HCT116 (cell line): Measurements from ENCODE around the gene ORMDL1. TPM values are rescaled to one million over a fixed set of nuclear protein-coding genes. Genes with fewer than 3 reads are reported as not detected.

Experiments
- ATAC-seq: fragments of 200-7000 bp; cut with Tn5 transposase; 2 replicates; pipeline ENCODE4 v1.9.1; 2020; ENCODE audit warnings: mild to moderate bottlenecking, moderate library complexity
- BruUV-seq: library from RNA; stranded (reverse); fragments of 400-500 nt; replicated peaks from 2 replicates; lab custom pipeline; 2021; lab: Mats Ljungman, UMichigan
- CTCF ChIA-PET: fragments of 300-600 bp; sonication (Branson Sonifier 250); formaldehyde crosslinking; loops from one replicate; lab custom pipeline; 2021; ENCODE audit warnings: antibody characterized with exemption; lab: Charles Lee
- POLR2A ChIA-PET: fragments of 300-600, 350-600 bp; sonication (Branson Sonifier 250); formaldehyde crosslinking; loops from one replicate; lab custom pipeline; 2021; ENCODE audit warnings: antibody characterized with exemption; lab: Charles Lee
- RAD21 ChIA-PET, 2 experiments: fragments of 300-600 bp; sonication (Branson Sonifier 250); formaldehyde crosslinking; loops; one replicate each; lab custom pipeline; 2023; ENCODE audit warnings: low total read pairs in 2 of 2; ENCODE audit not compliant: uncharacterized antibody in 2 of 2, unreplicated experiment in 2 of 2, low non-redundant PET in 1 of 2; lab: Charles Lee
- DNase-seq: peaks from one replicate; pipeline ENCODE4 v3.0.0-alpha.2; 2010; ENCODE audit warnings: low read depth, low spot score
- H2AFZ ChIP-seq: fragments of 200-600 bp; shearing (Covaris generic), sonication (generic); 2 replicates; pipeline ENCODE4 v1.6.1; 2017; ENCODE audit warnings: low read depth, mixed run types, mixed read lengths, antibody characterized with exemption, low read length; ENCODE audit not compliant: poor library complexity, severe bottlenecking
- H3K27ac ChIP-seq: 2 replicates; pipeline ENCODE4 v1.5.1; 2012; ENCODE audit warnings: low read depth, low read length
- H3K27me3 ChIP-seq: fragments of 200-600 bp; sonication (generic); 2 replicates; pipeline ENCODE4 v1.6.1; 2016; ENCODE audit warnings: mixed run types, low read length, mixed read lengths; ENCODE audit not compliant: insufficient read depth
- H3K36me3 ChIP-seq, 2 experiments: fragments of 200-500 bp in 1 of 2; fragments of 200-600 bp in 1 of 2; sonication (Bioruptor generic) in 1 of 2; sonication (generic) in 1 of 2; 2 replicates each; pipeline versions ENCODE4 v1.5.1 to v1.6.1; 2014 to 2016; ENCODE audit warnings: low read length in 2 of 2, inconsistent platforms in 1 of 2, mixed read lengths in 1 of 2, mixed run types in 1 of 2; ENCODE audit not compliant: insufficient read depth in 2 of 2, control insufficient read depth in 1 of 2
- H3K4me1 ChIP-seq, 2 experiments: fragments of 200-600 bp in 1 of 2; sonication (generic) in 1 of 2; 2 replicates each; pipeline versions ENCODE4 v1.5.1 to v1.6.1; 2012 to 2017; ENCODE audit warnings: low read length in 2 of 2, inconsistent platforms in 1 of 2, mild to moderate bottlenecking in 1 of 2, mixed read lengths in 1 of 2, mixed run types in 1 of 2, moderate library complexity in 1 of 2; ENCODE audit not compliant: insufficient read depth in 2 of 2, control insufficient read depth in 1 of 2
- H3K4me2 ChIP-seq: fragments of 200-600 bp; sonication (generic); 2 replicates; pipeline ENCODE4 v1.6.1; 2017; ENCODE audit warnings: mixed run types, low read length, mixed read lengths
- H3K4me3 ChIP-seq, 2 experiments: fragments of 200-600 bp in 1 of 2; sonication (generic) in 1 of 2; replicated peaks in 1 of 2; 2 replicates each; pipeline ENCODE4 v1.5.1; 2011 to 2016; ENCODE audit warnings: low read length in 2 of 2, control low read depth in 1 of 2, low read depth in 1 of 2, mild to moderate bottlenecking in 1 of 2, mixed read lengths in 1 of 2, mixed run types in 1 of 2
- H3K79me2 ChIP-seq: fragments of 200-600 bp; sonication (generic); 2 replicates; pipeline ENCODE4 v1.6.1; 2017; ENCODE audit warnings: mild to moderate bottlenecking, mixed run types, low read length, moderate library complexity, mixed read lengths; ENCODE audit not compliant: insufficient read depth
- H3K9ac ChIP-seq: fragments of 200-600 bp; sonication (generic); 2 replicates; pipeline ENCODE4 v1.6.1; 2016; ENCODE audit warnings: low read length, mixed read lengths
- H3K9me2 ChIP-seq: fragments of 200-600 bp; sonication (generic), shearing (Covaris generic); 2 replicates; pipeline ENCODE4 v1.6.1; 2017; ENCODE audit warnings: mixed run types, mild to moderate bottlenecking, moderate library complexity; ENCODE audit not compliant: insufficient read depth
- H3K9me3 ChIP-seq, 2 experiments: fragments of 200-500 bp in 1 of 2; fragments of 200-600 bp in 1 of 2; sonication (Bioruptor generic) in 1 of 2; sonication (generic) in 1 of 2; 2 replicates each; pipeline ENCODE4 v1.6.1; 2014 to 2017; ENCODE audit warnings: low read length in 2 of 2, mixed read lengths in 2 of 2, inconsistent platforms in 1 of 2, low read depth in 1 of 2, mild to moderate bottlenecking in 1 of 2, mixed run types in 1 of 2, moderate library complexity in 1 of 2; ENCODE audit not compliant: control insufficient read depth in 1 of 2, insufficient read depth in 1 of 2
- H4K20me1 ChIP-seq: fragments of 200-600 bp; sonication (generic), shearing (Covaris generic); 2 replicates; pipeline ENCODE4 v1.6.1; 2017; ENCODE audit warnings: mixed run types, mild to moderate bottlenecking, moderate library complexity; ENCODE audit not compliant: insufficient read depth
- ATF3 ChIP-seq: IDR thresholded peaks from 2 replicates; pipeline ENCODE4 v1.6.1; 2012
- CBX3 ChIP-seq: IDR thresholded peaks from 2 replicates; pipeline ENCODE4 v1.6.1; 2012; ENCODE audit warnings: low read depth
- CEBPB ChIP-seq: IDR thresholded peaks from 2 replicates; pipeline ENCODE4 v1.6.1; 2012; ENCODE audit warnings: low read depth
- EGR1 ChIP-seq: IDR thresholded peaks from 2 replicates; pipeline ENCODE4 v1.6.1; 2012; ENCODE audit warnings: low read depth
- EZH2 ChIP-seq: fragments of 200-600 bp; sonication (generic); IDR thresholded peaks from 2 replicates; pipeline ENCODE4 v1.6.1; 2017; ENCODE audit warnings: antibody characterized with exemption, mixed run types
- JUND ChIP-seq: IDR thresholded peaks from 2 replicates; pipeline ENCODE4 v1.6.1; 2012
- POLR2A ChIP-seq: IDR thresholded peaks from 2 replicates; pipeline ENCODE4 v1.7.0; 2011; ENCODE audit warnings: borderline replicate concordance; ENCODE audit not compliant: insufficient read depth, insufficient read length; ENCODE audit errors: extremely low read depth
- POLR2AphosphoS5 ChIP-seq: IDR thresholded peaks from 2 replicates; pipeline ENCODE4 v1.6.1; 2011; ENCODE audit warnings: mild to moderate bottlenecking, low read depth, low read length, moderate library complexity
- RAD21 ChIP-seq: IDR thresholded peaks from 2 replicates; pipeline ENCODE4 v1.6.1; 2012; ENCODE audit warnings: low read depth, mild to moderate bottlenecking
- REST ChIP-seq: IDR thresholded peaks from 2 replicates; pipeline ENCODE4 v1.6.1; 2012; ENCODE audit warnings: low read depth
- SP1 ChIP-seq: IDR thresholded peaks from 2 replicates; pipeline ENCODE4 v1.6.1; 2012; ENCODE audit warnings: low read depth
- SRF ChIP-seq: IDR thresholded peaks from 2 replicates; pipeline ENCODE4 v1.6.1; 2012; ENCODE audit warnings: low read depth
- TCF7L2 ChIP-seq: IDR thresholded peaks from 2 replicates; pipeline ENCODE4 v1.7.0; 2011; ENCODE audit warnings: borderline replicate concordance, inconsistent platforms; ENCODE audit not compliant: insufficient read depth, insufficient read length; ENCODE audit errors: extremely low read depth
- ZNF274 ChIP-seq: fragments of 200-500 bp; sonication (Bioruptor generic); IDR thresholded peaks from 2 replicates; pipeline ENCODE4 v1.6.1; 2014; ENCODE audit warnings: mild to moderate bottlenecking, low read depth, low read length, inconsistent platforms
- intact Hi-C: fragments of 100-400 bp; cut with micrococcal nuclease; formaldehyde crosslinking; loops from 2 replicates; pipeline ENCODE4 v1.10.0; 2022
- total RNA-seq: library from RNA; stranded (reverse); gene quantifications from one replicate; pipeline ENCODE4 v1.2.1, GENCODE V29; 2021; ENCODE audit not compliant: unreplicated experiment
- TF ChIP-seq, protein P1 (sequence below): IDR thresholded peaks from 2 replicates; pipeline ENCODE4 v1.6.1; 2012

The ORMDL1 gene
- total RNA-seq, 1 experiment from 2014 or later, result 32.7 TPM

- intact Hi-C loops, result no loop called here
- POLR2A ChIA-PET, result no interaction called here
- Histone ChIP-seq H3K4me3 (no peak overlapping the region), H3K4me2 (no peak overlapping the region), H3K27ac (no peak overlapping the region), H2AFZ (no peak overlapping the region), H3K79me2 (no peaks in the 10 kb centered on the region), H3K9me3 (no peaks in the 10 kb centered on the region), H3K4me1 (no peaks in the 10 kb centered on the region), H3K9ac (no peak overlapping the region), H3K27me3 (no peaks in the 10 kb centered on the region), H3K9me2 (no peaks in the 10 kb centered on the region), H4K20me1 (no peaks in the 10 kb centered on the region), H3K36me3 (no peaks in the 10 kb centered on the region; a peak in 1 of 4 replicates)
- BruUV-seq, result no TSS peak
- RAD21 ChIA-PET, result no interaction called here
- TF ChIP-seq, protein P1, sequence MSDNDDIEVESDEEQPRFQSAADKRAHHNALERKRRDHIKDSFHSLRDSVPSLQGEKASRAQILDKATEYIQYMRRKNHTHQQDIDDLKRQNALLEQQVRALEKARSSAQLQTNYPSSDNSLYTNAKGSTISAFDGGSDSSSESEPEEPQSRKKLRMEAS, result no peak
- TF ChIP-seq TCF7L2, result no peak
- TF ChIP-seq RAD21, result no peak
- TF ChIP-seq EGR1, result no peak
- no peak for TF ChIP-seq CEBPB
- DNase-seq (no peak), ATAC-seq (no peak)
- CTCF ChIA-PET, result no interaction called here
Observed at GRCh38 chr2:189818249-189819038, 34.3 kb upstream of the ORMDL1 start.

GRCh38 chr2:189803431-189803830 is 19.3 kb upstream of the ORMDL1 start:
- RAD21 ChIA-PET, result no interaction called here
- BruUV-seq, result no TSS peak
- H3K27ac ChIP-seq, result no peak overlapping the region
- intact Hi-C loops, result no loop called here
- H3K9me2 ChIP-seq, result no peaks in the 10 kb centered on the region
- peaks cover 6% of the 10 kb centered on the region; the same call in 1 of the 2 replicates for H4K20me1 ChIP-seq
- H3K27me3 ChIP-seq, result no peaks in the 10 kb centered on the region
- no peak overlapping the region for H3K4me2 ChIP-seq
- no peaks in the 10 kb centered on the region for H3K4me1 ChIP-seq
- peaks cover 45% of the 10 kb centered on the region for H3K79me2 ChIP-seq
- H2AFZ ChIP-seq, result no peak overlapping the region
- ATAC-seq, result no peak
- H3K4me3 ChIP-seq, result no peak overlapping the region
- peaks cover 16 to 17% of the 10 kb centered on the region in 2 experiments; a peak in 3 of 4 replicates for H3K36me3 ChIP-seq
- no peak for DNase-seq
- H3K9me3 ChIP-seq, result no peaks in the 10 kb centered on the region
- no peak overlapping the region for H3K9ac ChIP-seq
- POLR2A ChIA-PET, result no interaction called here
- CTCF ChIA-PET, result no interaction called here
- TF ChIP-seq ATF3, result no peak
- no peak for TF ChIP-seq ZNF274
- TF ChIP-seq POLR2AphosphoS5, result no peak
- TF ChIP-seq EZH2, result no peak
- TF ChIP-seq REST, result no peak
- no peak for TF ChIP-seq TCF7L2
- TF ChIP-seq CBX3, result no peak
- TF ChIP-seq SP1, result no peak
- TF ChIP-seq SRF, result no peak
- TF ChIP-seq RAD21, result no peak
- TF ChIP-seq POLR2A, result no peak
- TF ChIP-seq JUND, result no peak
- no peak for TF ChIP-seq CEBPB
